Measurements from ENCODE around the gene ENOSF1.

ENOSF1 gene

GRCh38 chr18:649341-649740, 63.1 kb downstream of the ENOSF1 start:
- DNase-seq (ENCODE audit: low read depth, low spot score): no peak
- H3K27ac ChIP-seq: no peak overlapping the region

- H3K27ac ChIP-seq: no peak overlapping the region
- DNase-seq (ENCODE audit: low read depth, low spot score): no peak
These were observed 65.1 kb downstream of the ENOSF1 start for GRCh38 chr18:647304-647703.

GRCh38 chr18:644395-645004, 67.9 kb downstream of the ENOSF1 start:
- no peak overlapping the region for H3K27ac ChIP-seq
- no peak for DNase-seq (ENCODE audit: low read depth, low spot score)

GRCh38 chr18:641224-641623, 71.2 kb downstream of the ENOSF1 start:
- no peak for DNase-seq (ENCODE audit: low read depth, low spot score)
- no peak overlapping the region for H3K27ac ChIP-seq

- no peak for DNase-seq (ENCODE audit: low read depth, low spot score)
- H3K27ac ChIP-seq: peak overlapping the region; percentile 47
These were observed 77.3 kb downstream of the ENOSF1 start for GRCh38 chr18:635171-635570.

- peak overlapping the region; percentile 47 for H3K27ac ChIP-seq
- no peak for DNase-seq (ENCODE audit: low read depth, low spot score)
These were observed 77.8 kb downstream of the ENOSF1 start for GRCh38 chr18:634551-635045.

- H3K27ac ChIP-seq: no peak overlapping the region
- DNase-seq (ENCODE audit: low read depth, low spot score): no peak
These were observed 80.9 kb downstream of the ENOSF1 start for GRCh38 chr18:631560-631959.

GRCh38 chr18:629269-630150, 82.9 kb downstream of the ENOSF1 start:
- no peak overlapping the region for H3K27ac ChIP-seq
- no peak for DNase-seq (ENCODE audit: low read depth, low spot score)

GRCh38 chr18:627231-627630, 85.2 kb downstream of the ENOSF1 start:
- no peak for DNase-seq (ENCODE audit: low read depth, low spot score)
- H3K27ac ChIP-seq: no peak overlapping the region

GRCh38 chr18:623761-624620, 88.4 kb downstream of the ENOSF1 start:
- no peak overlapping the region for H3K27ac ChIP-seq
- no peak for DNase-seq (ENCODE audit: low read depth, low spot score)

GRCh38 chr18:622289-622688, 90.1 kb downstream of the ENOSF1 start:
- DNase-seq (ENCODE audit: low read depth, low spot score): no peak
- H3K27ac ChIP-seq: no peak overlapping the region

GRCh38 chr18:621291-622043, 91.0 kb downstream of the ENOSF1 start:
- DNase-seq (ENCODE audit: low read depth, low spot score): no peak
- H3K27ac ChIP-seq: no peak overlapping the region
